Activated CD4-positive, alpha-beta T cell treated with anti-CD3 and anti-CD28 coated beads for 48 hours (primary cell): ENCODE data around the gene CHD2.
A peak's percentile ranks its signal among the peaks of the same experiment; 100 is the strongest.
"Not testable (repeated sequence)": the region's sequence is repeated elsewhere in the genome, so short reads cannot be mapped to it uniquely, and the experiment has no call there.

Source experiments
- DNase-seq: peaks from one replicate; pipeline ENCODE4 v3.0.0-alpha.2; 2020

CHD2 gene

DNA sequence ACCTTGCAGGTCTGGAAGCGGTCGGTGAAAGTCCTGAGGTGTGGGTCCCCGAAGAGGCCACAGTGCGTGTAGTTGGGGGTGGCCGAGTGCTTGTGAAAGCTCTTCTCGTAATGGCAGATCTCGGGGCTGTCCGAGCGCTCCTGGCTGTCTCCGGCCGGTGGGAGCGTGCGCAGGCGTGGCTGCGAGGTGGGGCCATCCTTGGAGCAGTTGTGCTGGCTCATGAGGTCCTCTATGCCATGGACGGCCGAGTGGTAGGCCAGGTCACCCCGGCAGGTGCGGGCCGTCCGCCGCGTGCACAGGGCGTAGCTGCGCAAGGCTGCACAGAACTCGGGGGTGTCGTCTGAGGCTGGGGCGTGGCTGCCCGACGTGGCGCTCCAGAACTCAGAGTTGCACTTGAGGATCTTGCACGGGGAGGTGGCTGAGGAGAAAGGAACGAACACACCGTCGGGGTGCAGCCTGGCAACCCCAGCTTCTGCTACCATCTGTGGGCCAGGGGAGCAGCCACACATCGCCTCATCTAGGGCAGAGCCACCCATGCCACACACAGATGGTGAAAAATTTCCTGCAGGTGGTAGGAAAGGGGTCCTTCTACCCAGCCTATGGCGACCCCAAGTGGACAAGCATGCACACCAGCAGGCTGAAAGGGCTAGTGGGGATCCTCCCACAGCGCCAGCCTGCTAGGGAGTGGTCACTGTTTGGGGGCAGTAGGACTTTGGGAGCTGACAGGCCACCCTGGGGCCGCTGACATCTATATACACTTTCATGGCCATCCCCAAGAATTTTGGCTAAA is 152.2 kb downstream of the CHD2 start:
- DNase-seq: peak; percentile 30

DNA sequence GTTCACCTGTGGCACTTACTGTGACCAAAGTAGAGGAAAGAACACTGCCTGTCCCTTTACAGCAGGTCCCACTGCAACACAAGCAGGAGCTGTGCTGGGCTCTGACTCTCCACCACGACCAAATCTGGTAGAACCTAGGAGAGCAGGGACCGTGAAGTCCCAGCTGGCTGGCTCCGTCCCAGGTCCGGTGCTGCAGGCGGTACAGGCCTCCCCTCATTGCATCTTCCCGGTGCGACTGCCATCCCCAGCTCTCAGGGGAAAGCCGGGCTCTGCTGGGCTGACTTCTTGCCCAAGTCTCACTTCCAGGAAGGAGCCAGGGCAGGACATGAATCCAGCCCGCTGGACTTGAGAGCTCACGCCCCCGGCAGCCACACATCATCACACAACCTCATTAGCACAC is 155.1 kb downstream of the CHD2 start:
- DNase-seq: no peak

- DNase-seq: no peak
Measured at GRCh38 chr15:93056836-93057235, 156.7 kb downstream of the CHD2 start.

GRCh38 chr15:93057618-93058017 is 157.5 kb downstream of the CHD2 start:
- no peak for DNase-seq

- DNase-seq: no peak
Measured at GRCh38 chr15:93058128-93058527, 158.0 kb downstream of the CHD2 start.

DNA sequence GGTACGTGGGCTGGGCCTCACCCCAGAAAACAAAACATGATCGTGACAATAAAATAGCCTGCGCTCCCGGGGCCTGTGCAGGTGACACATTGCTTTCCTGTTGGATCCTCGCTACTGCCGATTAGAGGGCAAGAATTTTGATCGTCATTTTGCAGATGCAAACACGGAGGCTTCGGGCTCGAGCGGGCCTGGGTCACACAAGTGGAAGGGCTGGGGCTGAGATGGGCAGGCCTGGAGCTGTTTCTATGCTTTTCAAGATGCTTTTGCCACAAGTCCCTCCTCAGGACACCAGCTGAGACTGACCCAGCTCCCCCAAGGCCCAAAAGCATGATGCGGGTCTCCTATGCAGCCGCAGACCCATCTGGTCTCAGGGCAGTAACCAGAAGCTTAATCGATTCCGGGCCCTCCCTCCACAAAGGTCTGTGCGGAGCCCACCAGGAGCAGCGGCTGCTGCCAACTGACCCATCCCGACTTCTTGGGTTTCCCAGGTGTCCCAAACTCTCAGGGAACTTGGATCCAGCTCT is 158.8 kb downstream of the CHD2 start:
- no peak for DNase-seq

DNA sequence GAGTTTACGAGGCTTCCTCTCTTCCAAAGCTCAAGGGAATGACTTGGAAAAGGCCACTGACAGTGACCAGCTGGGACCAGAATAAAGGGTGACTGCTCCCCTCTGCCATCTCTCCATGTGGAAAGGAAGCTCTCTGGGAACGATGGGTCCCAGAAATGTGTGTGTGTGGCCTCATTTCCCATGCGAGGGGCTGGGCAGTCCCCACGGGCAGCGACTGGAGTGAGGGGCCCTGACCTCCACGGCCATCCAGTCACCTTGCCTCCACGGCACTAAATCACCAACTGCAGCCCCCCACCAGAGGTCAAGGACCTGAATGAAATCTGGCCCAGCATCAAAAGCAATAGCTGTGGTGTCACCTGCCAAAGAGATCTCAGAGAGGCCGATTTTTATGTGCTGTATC is 159.3 kb downstream of the CHD2 start:
- no peak for DNase-seq

DNA sequence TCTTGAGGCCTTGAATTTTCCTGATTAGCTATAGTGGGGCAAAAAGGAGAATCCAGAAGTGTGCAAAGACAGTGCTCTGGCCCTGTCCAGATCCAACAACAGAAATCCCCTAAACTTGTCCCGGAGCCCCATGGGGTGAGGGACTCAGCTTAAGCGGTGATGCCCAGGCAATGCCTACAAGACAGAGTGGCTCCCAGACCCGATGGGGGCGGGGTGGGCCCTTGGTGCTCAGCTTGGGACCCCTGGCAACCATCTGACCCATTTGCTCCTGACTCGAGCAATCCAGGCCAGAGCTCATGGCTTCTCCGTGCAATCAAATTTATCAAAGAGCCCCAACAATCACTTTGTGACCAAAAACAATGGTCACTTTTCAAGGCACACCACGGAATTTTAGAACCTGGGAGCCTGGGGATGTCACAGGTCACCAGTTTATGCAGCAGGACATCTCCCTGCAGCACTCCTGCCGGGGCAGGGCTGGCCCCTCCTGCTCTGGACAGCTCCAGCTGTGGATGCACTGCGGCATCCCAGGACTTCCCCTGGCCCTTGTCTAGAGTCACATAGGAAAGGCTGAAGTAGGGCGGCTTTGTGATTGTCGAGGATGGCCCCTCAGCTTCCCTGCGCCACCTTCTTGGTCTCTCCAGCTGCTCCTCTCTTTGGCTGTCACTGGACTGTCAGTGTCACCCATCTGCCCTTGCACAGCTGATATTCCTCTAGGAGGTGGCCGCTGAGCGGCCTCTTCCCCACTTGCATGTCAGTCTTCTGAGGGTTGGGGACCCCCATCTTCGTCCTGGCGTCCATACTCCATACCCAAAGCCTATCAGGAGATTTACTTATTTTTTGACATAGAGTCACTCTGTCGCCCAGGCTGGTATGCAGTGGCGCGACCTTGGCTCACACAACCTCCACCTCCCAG is 160.5 kb downstream of the CHD2 start:
- DNase-seq: no peak

- not testable (repeated sequence) for DNase-seq
Measured at GRCh38 chr15:93062628-93063261, 162.6 kb downstream of the CHD2 start.

- no peak for DNase-seq
Measured at GRCh38 chr15:93063262-93063671, 163.1 kb downstream of the CHD2 start.

- DNase-seq: no peak
Measured at GRCh38 chr15:93063796-93064690, 163.9 kb downstream of the CHD2 start.

GRCh38 chr15:93065641-93066045 is 165.5 kb downstream of the CHD2 start:
- DNase-seq: no peak

DNA sequence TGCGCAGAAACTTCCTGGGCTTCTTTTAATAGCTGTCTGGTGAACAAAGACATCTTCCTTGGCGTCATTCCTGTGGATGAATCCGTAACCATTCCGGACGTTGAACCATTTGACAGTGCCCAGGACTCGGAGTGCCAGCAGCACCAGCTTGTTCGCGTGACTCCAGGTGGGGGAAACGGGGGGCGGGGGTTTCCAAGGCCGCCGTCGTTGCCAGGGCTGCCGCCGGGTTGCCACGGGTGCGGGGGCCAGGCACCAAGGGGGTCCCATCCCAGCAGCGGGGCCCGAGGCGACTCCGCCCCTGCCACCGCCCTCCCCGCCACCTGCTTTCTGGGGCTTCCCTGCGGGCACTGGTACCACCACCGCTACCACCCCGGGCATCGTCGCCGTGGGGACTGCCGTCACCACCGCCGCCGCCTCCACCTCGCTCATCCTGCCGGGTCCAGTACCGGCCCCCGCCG is 166.1 kb downstream of the CHD2 start:
- no peak for DNase-seq

DNA sequence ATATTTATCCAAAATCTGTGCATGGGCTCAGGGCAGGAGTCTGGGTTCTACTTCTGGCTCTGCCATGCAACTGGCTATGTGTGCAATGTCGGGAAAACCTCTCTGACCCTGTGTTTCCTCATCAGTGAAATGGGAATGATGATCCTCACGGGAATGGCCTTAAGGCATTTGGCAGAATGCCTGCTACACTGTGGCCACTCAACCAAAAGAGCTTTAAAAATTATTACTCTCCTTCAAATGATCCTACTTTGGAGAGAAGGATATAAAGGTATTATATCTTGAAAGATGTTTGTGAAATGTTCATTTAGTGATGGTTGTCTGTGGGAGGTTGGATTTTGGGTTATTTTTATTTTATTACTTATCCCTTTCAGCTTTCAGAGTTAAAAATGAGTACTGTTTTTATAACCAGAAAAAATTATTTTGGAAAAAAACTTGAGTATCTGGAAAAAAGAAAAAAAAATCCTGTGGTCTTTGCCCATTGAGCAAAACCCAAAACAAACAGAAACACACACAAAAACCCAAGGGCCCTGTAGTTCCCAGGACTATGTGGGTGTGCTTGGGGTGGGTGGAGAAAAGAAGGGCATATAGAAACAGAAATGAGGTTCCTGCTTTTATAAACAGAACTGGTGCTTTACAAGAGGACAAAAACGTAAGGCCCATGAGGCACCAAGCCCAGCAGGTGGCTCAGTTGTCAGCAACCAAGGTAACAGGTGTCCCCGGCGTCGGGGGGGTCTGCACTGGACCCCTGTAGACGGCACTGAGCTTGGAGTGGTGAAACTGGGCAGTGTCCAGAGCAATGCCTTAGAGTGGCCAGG is 166.9 kb downstream of the CHD2 start:
- no peak for DNase-seq

DNA sequence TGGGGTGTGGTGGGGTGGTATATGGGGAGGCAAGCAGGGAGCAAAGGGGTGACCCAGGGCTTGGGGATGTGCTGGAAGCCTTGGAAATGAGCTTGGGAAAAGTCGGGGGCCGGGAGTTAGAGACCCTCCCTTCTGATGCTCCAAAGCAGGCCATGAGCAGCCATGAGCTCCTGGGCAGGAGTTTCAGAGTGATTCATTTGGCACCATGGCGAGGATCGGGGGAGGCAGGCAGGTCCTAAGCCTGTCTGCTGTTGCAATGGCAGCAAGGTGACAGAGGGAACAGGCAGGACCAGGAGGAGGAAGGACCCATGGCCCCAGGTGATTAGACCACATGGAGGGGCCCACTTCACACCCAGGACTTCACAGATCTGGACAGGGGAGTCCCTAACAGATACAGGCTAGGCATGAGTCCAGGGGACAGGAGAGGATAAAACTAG is 167.5 kb downstream of the CHD2 start:
- DNase-seq: no peak

DNA sequence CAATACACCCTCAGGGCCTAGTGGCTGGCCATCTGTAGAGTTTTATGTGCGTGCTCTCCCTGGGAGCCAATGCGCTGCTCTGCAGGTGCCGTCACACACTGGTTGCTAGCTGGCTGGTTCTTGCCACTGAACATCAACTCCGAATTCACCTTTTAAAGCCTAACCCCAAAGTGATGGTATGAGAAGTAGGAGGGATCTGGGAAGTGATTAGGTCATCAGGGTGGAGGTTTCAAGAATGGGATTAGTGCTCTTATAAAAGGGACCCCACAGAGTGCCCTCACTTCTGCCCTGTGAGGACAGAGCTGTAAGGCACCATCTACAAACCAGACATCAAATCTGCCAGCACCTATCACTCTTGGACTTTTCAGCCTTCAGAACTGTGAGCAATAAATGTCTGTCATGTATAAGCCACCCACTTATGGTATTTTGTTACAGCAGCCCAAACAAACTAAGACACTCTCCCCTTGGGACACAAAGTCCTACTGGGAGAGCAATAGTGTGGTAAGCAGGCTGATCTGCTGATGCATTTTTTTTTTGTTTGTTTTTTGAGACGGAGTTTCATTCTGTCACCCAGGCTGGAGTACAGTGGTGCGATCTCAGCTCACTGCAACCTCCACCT is 168.6 kb downstream of the CHD2 start:
- no peak for DNase-seq

GRCh38 chr15:93070132-93070531 is 170.0 kb downstream of the CHD2 start:
- DNase-seq: no peak

GRCh38 chr15:93070551-93071296 is 170.6 kb downstream of the CHD2 start:
- no peak for DNase-seq

DNA sequence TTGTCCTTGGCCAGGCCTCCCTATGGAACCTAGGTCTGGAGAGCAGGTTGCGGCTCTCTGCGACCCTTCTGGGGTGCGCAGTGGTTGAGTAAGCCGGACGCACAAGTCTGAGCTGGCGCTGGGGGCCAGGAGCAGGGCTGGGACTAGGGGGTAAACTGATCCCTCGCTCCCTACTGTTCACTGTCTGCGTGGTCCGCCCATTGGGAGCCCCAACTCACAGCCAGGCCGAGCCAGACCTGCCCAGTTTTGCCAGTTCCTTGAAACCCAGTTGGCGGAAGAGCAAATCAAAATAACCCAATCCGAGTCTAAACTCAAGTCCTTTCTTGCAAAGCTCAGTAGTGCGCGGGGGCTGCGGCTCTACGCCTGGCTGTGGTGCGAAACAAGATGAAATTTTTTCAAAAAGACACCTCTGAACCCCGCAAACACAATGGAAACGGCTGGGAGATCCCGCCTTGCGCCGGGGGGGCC is 171.4 kb downstream of the CHD2 start:
- DNase-seq: no peak

DNA sequence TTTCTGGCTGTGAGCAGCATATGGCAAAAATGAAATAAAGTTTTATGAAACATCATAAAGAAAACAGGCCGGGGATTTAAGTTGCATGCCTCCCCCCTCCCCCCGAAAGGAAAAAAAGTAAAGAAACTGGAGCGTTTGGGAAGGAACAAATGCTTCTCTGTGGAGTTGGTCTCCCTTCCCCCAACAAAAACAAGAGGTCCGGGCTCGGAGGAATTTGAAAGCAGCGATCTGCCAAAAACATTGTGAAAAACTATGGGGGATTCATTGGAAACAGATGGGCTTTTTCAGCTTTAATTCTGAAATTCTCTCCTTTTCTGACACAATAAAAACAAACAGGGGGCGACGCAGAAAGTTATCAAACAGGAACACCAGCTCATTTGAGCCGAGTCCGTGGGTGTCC is 171.9 kb downstream of the CHD2 start:
- DNase-seq: no peak
